Suprapubic skin (tissue), 4 donors: ENCODE results near the gene GGA3. TPM values are rescaled to one million over a fixed set of nuclear protein-coding genes. Genes with fewer than 3 reads are reported as not detected.
A peak's percentile ranks its signal among the peaks of the same experiment; 100 is the strongest.
"Not testable (repeated sequence)": the region's sequence is repeated elsewhere in the genome, so short reads cannot be mapped to it uniquely, and the experiment has no call there.

Experiments
- DNase-seq, 2 donors: peaks; one replicate each; pipeline ENCODE4 v3.0.0-alpha.2; 2019; ENCODE audit warnings: low spot score in 2 of 2
- H3K27ac ChIP-seq: fragments of 200-600 bp; sonication (generic); one replicate; pipeline ENCODE4 v1.5.1; 2019
- H3K27me3 ChIP-seq: fragments of 200-600 bp; sonication (generic); one replicate; pipeline ENCODE4 v1.5.1; 2019
- H3K36me3 ChIP-seq: fragments of 200-600 bp; sonication (generic); one replicate; pipeline ENCODE4 v1.5.1; 2019
- H3K4me1 ChIP-seq: fragments of 200-600 bp; sonication (generic); one replicate; pipeline ENCODE4 v1.5.1; 2019
- H3K4me3 ChIP-seq: fragments of 200-600 bp; sonication (generic); one replicate; pipeline ENCODE4 v1.5.1; 2019; ENCODE audit warnings: mild to moderate bottlenecking
- H3K9me3 ChIP-seq: fragments of 200-600 bp; sonication (generic); one replicate; pipeline ENCODE4 v1.5.1; 2019
- EP300 ChIP-seq: sonication (generic); formaldehyde crosslinking; IDR thresholded peaks from one replicate; pipeline ENCODE4 v1.6.1; 2017; ENCODE audit warnings: antibody characterized with exemption
- POLR2A ChIP-seq, 2 donors: fragments of 450-650 bp; IDR thresholded peaks; one replicate each; pipeline ENCODE4 v1.6.1; 2017; ENCODE audit warnings: antibody characterized with exemption in 2 of 2, mild to moderate bottlenecking in 2 of 2, moderate library complexity in 2 of 2
- POLR2AphosphoS5 ChIP-seq, 3 donors: sonication (generic); formaldehyde crosslinking; IDR thresholded peaks; one replicate each; pipeline ENCODE4 v1.6.1; 2017; ENCODE audit warnings: antibody characterized with exemption in 3 of 3
- WGBS: methylation state at CpG from one replicate; pipeline ENCODE4 v1.1.5; 2018; 5-methylcytosine and 5-hydroxymethylcytosine counted together
- total RNA-seq, 4 donors: library from RNA; depleted of rRNA; stranded (reverse); fragments of >200 nt; gene quantifications; one replicate each; pipeline ENCODE4 v1.1.0, GENCODE V29; 2016
- TF ChIP-seq, protein P1 (sequence below), 2 donors: fragments of 200-600 bp in 1 of 2; fragments of 450-650 bp in 1 of 2; sonication (generic) in 1 of 2; IDR thresholded peaks; one replicate each; pipeline ENCODE4 v1.5.1; 2016 to 2019; ENCODE audit warnings: antibody characterized with exemption in 2 of 2, mild to moderate bottlenecking in 1 of 2, moderate library complexity in 1 of 2

GGA3 gene
- total RNA-seq, 4 donors from 2014 or later: 27.0 to 68.8 (median 35.3) TPM

DNA sequence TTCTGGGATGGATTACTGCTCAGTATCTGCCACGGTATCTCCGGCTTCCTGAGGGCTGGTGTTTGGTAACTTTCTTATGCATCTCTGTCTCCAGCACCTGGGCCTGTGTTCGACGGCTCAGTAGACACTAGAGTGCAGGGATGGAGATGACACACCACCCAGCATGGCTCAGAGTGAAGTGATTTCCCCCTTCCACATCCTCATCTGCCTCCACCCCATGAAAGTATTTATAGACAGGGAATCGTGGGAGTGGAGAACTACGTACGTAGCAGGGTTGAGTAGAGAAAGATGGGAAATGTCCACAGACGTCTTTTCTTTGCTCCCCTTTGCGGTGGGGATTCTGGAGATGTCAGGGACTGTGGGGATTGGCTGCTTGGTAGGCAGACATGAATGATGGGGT lies 39.6 kb upstream of the GGA3 start:
- TF ChIP-seq EP300: no peak
- no peaks in the 10 kb centered on the region for H3K36me3 ChIP-seq
- no peak overlapping the region for H3K4me3 ChIP-seq
- no peaks in the 10 kb centered on the region for H3K9me3 ChIP-seq
- WGBS: 74% methylated on average over 9 of the region's 9 CpGs
- no peak for DNase-seq
- no peak overlapping the region for H3K27ac ChIP-seq
- H3K4me1 ChIP-seq: no peaks in the 10 kb centered on the region
- H3K27me3 ChIP-seq: no peaks in the 10 kb centered on the region

DNA sequence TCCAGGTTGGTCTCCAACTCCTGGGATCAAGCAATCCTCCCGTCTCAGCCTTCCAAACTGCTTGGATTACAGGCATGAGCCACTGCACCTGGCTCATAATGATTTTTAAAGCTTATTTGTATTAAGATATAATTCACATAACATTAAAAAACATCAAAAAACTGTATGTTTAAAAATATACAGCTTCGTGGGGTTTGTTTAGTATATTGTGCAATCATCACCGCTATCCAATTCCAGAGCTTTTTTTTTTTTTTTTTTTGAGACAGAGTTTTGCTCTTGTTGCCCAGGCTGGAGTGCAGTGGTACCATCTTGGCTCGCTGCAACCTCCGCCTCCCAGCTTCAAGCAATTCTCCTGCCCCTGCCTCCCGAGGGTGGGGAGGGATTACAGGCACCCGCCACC lies 38.9 kb upstream of the GGA3 start:
- Histone ChIP-seq H3K36me3 (no peaks in the 10 kb centered on the region), H3K27ac (no peak overlapping the region), H3K9me3 (no peaks in the 10 kb centered on the region), H3K4me3 (no peak overlapping the region), H3K27me3 (no peaks in the 10 kb centered on the region), H3K4me1 (no peaks in the 10 kb centered on the region)
- no peak for DNase-seq
- WGBS: 83% methylated on average over 7 of the region's 7 CpGs
- TF ChIP-seq POLR2A (IDR thresholded peaks at IDR 0.05): no peak
- TF ChIP-seq, protein P1, sequence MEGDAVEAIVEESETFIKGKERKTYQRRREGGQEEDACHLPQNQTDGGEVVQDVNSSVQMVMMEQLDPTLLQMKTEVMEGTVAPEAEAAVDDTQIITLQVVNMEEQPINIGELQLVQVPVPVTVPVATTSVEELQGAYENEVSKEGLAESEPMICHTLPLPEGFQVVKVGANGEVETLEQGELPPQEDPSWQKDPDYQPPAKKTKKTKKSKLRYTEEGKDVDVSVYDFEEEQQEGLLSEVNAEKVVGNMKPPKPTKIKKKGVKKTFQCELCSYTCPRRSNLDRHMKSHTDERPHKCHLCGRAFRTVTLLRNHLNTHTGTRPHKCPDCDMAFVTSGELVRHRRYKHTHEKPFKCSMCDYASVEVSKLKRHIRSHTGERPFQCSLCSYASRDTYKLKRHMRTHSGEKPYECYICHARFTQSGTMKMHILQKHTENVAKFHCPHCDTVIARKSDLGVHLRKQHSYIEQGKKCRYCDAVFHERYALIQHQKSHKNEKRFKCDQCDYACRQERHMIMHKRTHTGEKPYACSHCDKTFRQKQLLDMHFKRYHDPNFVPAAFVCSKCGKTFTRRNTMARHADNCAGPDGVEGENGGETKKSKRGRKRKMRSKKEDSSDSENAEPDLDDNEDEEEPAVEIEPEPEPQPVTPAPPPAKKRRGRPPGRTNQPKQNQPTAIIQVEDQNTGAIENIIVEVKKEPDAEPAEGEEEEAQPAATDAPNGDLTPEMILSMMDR (IDR thresholded peaks at IDR 0.05): no peak
- TF ChIP-seq EP300: no peak
- no peak for TF ChIP-seq POLR2AphosphoS5 (IDR thresholded peaks at IDR 0.05)

DNA sequence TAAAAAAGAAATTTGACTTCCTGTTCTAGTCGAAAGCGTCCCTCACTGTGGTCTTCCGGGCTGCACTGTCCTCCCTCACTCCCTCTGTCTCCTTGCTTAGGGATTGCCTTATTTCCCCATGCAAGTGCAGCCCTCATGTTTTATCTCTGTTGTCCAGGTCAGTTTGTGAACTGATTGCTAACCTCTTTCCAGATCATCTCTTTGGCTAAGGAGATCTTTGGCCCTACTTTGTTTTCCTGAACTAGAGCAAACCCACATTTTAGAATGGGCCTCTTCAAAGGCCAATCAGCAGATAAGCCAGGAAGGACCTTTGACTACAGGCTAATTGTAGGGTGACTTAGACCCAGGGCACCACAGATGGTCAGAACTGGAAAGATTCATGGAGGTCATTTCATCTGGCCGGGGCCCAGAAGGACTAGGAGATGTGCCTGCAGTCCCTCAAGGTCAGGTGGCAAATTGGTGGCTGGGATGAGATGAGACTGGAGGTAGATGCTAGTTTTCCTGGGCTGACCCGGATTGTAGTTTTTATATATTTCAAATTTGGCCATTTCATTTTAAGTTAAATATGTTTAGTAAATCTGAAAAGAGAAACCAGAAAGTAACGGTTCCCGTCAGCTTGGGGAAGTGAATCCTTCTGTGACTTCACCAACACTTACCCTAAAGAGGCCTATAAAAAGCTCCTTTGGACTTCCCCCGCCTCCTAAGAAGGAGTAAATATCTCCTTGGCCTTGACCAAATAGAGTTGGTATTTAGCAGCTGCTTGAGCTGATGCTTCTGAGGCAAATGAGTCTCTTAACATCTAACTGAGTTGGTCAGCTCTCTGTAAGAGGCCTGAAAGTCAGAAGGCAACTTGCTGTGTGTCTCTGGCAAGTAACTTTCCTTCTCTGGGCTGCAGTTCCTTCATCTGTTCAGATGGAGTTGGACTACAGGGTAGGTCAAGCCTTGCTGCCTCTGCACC lies 34.1 kb upstream of the GGA3 start:
- no peaks in the 10 kb centered on the region for H3K4me1 ChIP-seq
- no peak for TF ChIP-seq POLR2AphosphoS5 (IDR thresholded peaks at IDR 0.05)
- TF ChIP-seq EP300: no peak
- no peak for TF ChIP-seq POLR2A (IDR thresholded peaks at IDR 0.05)
- TF ChIP-seq, protein P1 (IDR thresholded peaks at IDR 0.05): no peak
- H3K4me3 ChIP-seq: no peak overlapping the region
- no peak for DNase-seq
- H3K27ac ChIP-seq: peak overlapping the region; percentile 61
- 83% methylated on average over 8 of the region's 8 CpGs for WGBS
- no peaks in the 10 kb centered on the region for H3K36me3 ChIP-seq
- no peaks in the 10 kb centered on the region for H3K27me3 ChIP-seq
- no peaks in the 10 kb centered on the region for H3K9me3 ChIP-seq

DNA sequence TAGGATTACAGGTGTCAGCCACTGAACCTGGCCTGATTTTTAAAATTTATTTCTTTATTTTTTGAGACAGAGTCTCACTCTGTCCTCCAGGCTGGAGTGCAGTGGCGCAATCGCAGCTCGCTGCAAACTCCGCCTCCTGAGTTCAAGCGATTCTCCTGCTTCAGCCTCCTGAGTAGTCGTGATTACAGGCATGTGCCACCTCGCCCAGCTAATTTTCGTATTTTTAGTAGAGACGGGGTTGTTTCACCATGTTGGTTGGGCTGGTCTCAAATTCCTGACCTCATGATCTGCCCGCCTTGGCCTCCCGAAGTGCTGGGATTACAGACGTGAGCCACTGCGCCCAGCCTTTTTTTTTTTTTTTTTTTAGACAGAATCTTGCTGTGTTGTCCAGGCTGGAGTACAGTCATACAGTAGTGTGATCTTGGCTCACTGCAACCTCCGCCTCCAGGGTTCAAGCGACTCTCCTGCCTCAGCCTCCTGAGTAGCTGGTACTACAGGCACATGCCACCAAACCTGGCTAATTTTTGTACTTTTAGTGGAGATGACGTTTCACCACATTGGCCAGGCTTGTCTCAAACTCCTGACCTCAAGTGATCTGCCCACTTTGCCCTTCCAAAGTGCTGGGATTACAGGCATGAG lies 31.5 kb upstream of the GGA3 start:
- H3K4me3 ChIP-seq, H3K36me3 ChIP-seq, H3K9me3 ChIP-seq, H3K27ac ChIP-seq, H3K27me3 ChIP-seq, DNase-seq, H3K4me1 ChIP-seq: not testable (repeated sequence)
- 70% methylated on average over 16 of the region's 16 CpGs for WGBS

DNA sequence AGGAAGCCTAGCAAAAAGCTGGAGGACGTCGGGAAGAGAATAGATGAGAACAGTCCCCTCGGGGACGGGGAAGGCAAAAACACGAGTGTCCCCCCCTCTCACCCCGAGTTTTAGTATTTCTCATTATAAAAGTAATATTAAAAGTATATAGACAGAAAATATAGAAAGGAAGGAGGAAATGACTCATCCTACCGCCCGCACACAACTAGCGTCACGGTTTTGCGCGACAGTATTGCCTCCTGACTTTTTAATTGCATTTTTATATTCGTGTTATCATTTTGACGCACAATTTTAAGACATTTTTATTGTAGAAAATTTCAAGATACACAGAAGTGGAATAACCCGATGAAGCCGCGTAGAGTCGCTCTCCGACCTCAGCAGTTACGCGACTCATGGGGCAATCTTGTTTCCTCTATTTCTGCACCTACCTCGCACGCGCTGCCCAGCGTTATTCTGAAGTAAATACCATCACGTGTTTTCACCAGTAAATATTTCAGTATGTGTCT lies 28.5 kb upstream of the GGA3 start:
- TF ChIP-seq POLR2A (IDR thresholded peaks at IDR 0.05) (no peak), EP300 (no peak), POLR2AphosphoS5 (IDR thresholded peaks at IDR 0.05) (no peak)
- TF ChIP-seq, protein P1 (IDR thresholded peaks at IDR 0.05): no peak
- DNase-seq: peak in 1 of 2 donors; percentile 87

More for the DNA sequence above, 28.5 kb upstream of the GGA3 start:
- Histone ChIP-seq H3K27me3 (no peaks in the 10 kb centered on the region), H3K27ac (peak overlapping the region; percentile 95), H3K36me3 (peaks cover 9% of the 10 kb centered on the region), H3K4me1 (peaks cover 10% of the 10 kb centered on the region), H3K9me3 (no peaks in the 10 kb centered on the region), H3K4me3 (peak overlapping the region; percentile 85)
- WGBS: 7% methylated on average over 26 of the region's 26 CpGs
